Left ventricle myocardium inferior (tissue), 1 donor: ENCODE measurements around the gene ZNHIT3. TPM values are rescaled to one million over a fixed set of nuclear protein-coding genes. Genes with fewer than 3 reads are reported as not detected.

Source experiments
- DNase-seq: peaks from one replicate; pipeline ENCODE4 v3.0.0-alpha.2; 2020
- H3K27ac ChIP-seq: fragments of 200-600 bp; replicated peaks from 2 replicates; pipeline ENCODE4 v1.8.0; 2021
- H3K27me3 ChIP-seq: fragments of 200-600 bp; 2 replicates; pipeline ENCODE4 v1.8.0; 2021; ENCODE audit warnings: low read depth
- H3K36me3 ChIP-seq: fragments of 200-600 bp; 2 replicates; pipeline ENCODE4 v1.8.0; 2021
- H3K4me1 ChIP-seq: fragments of 200-600 bp; 2 replicates; pipeline ENCODE4 v1.8.0; 2021
- H3K4me3 ChIP-seq: fragments of 200-600 bp; 2 replicates; pipeline ENCODE4 v1.8.0; 2021; ENCODE audit warnings: mild to moderate bottlenecking, moderate library complexity
- H3K9me3 ChIP-seq: fragments of 200-600 bp; replicated peaks from 2 replicates; pipeline ENCODE4 v1.8.0; 2021
- intact Hi-C: fragments of 100-400 bp; cut with micrococcal nuclease; formaldehyde crosslinking; loops from one replicate; pipeline ENCODE4 v1.11.0; 2022
- total RNA-seq: library from RNA; stranded (reverse); fragmentation: NEBNext Ultra II Directional; extraction: Animal tissue kit (Norgen Biotek cat#: 25700); gene quantifications from one replicate; pipeline ENCODE4 v1.2.1, GENCODE V29; 2021
- TF ChIP-seq, protein P1 (sequence below): fragments of 200-600 bp; IDR thresholded peaks from 2 replicates; pipeline ENCODE4 v1.8.0; 2021; ENCODE audit warnings: antibody characterized with exemption, mild to moderate bottlenecking, borderline replicate concordance
- donor health status: DM: no; HTN: yes; CAD: no; lungs with severe emphysema.

Gene ZNHIT3
- total RNA-seq, 1 donor from 2014 or later: 22.9 TPM

DNA sequence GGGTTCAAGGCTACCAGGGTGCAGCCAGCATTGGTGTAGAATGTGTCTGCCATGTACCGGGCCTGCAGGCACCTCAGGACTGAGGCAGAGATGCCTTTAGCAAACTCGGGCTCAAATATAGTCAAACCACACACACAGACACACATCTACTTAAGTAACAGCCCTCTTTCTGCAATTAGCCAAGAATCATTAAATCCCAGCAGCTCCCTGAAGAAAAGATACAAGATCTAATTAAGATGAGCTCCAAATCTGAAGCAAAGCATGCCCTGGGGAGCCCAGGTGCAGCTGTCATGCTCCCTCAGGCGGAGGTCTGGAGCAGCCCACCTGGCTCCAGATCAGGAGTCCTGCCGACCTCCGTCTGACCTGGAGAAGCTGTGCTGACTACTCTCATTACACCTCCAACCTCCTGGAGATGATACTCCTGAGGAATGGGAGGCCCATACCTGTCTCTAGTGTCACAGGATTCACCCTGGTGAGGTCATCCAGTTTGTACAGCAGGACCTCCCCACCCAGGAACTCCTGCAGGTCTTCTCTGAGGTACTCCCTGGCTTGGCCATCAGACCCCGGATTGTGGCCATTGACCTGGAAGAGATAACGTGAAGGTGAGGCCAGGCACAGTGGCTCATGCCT is 41.3 kb downstream of the ZNHIT3 start:
- Histone ChIP-seq H3K9me3 (no peaks in the 10 kb centered on the region), H3K36me3 (peaks cover 72% of the 10 kb centered on the region), H3K4me1 (no peaks in the 10 kb centered on the region), H3K27ac (no peak overlapping the region), H3K4me3 (no peak overlapping the region), H3K27me3 (no peaks in the 10 kb centered on the region)
- DNase-seq: no peak
- TF ChIP-seq, protein P1, sequence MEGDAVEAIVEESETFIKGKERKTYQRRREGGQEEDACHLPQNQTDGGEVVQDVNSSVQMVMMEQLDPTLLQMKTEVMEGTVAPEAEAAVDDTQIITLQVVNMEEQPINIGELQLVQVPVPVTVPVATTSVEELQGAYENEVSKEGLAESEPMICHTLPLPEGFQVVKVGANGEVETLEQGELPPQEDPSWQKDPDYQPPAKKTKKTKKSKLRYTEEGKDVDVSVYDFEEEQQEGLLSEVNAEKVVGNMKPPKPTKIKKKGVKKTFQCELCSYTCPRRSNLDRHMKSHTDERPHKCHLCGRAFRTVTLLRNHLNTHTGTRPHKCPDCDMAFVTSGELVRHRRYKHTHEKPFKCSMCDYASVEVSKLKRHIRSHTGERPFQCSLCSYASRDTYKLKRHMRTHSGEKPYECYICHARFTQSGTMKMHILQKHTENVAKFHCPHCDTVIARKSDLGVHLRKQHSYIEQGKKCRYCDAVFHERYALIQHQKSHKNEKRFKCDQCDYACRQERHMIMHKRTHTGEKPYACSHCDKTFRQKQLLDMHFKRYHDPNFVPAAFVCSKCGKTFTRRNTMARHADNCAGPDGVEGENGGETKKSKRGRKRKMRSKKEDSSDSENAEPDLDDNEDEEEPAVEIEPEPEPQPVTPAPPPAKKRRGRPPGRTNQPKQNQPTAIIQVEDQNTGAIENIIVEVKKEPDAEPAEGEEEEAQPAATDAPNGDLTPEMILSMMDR: no peak
- intact Hi-C loops: no loop called here

DNA sequence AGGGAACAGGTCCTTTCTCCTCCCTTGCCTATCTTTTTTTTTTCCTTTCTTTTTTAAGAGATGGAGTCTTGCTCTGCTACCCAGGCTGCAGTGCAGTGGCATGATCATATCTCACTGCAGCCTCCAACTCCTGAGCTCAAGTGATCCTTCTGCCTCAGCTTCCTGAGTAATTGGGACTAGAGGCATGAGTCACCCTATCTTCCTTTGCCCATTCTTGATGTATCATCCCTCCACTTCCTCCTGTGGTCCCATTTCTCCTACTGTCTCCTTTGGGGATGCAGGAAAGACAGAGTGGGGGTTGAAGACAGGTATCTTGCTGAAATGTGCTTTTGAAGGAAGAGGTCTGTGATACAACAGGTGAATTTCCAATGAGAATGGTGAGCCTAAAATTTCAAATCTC is 42.6 kb downstream of the ZNHIT3 start:
- H3K27ac ChIP-seq: no peak overlapping the region
- H3K27me3 ChIP-seq: no peaks in the 10 kb centered on the region
- peaks cover 64% of the 10 kb centered on the region for H3K36me3 ChIP-seq
- no peaks in the 10 kb centered on the region for H3K9me3 ChIP-seq
- intact Hi-C loops: no loop called here
- TF ChIP-seq, protein P1: no peak
- peaks cover 5% of the 10 kb centered on the region for H3K4me1 ChIP-seq
- H3K4me3 ChIP-seq: no peak overlapping the region
- no peak for DNase-seq

DNA sequence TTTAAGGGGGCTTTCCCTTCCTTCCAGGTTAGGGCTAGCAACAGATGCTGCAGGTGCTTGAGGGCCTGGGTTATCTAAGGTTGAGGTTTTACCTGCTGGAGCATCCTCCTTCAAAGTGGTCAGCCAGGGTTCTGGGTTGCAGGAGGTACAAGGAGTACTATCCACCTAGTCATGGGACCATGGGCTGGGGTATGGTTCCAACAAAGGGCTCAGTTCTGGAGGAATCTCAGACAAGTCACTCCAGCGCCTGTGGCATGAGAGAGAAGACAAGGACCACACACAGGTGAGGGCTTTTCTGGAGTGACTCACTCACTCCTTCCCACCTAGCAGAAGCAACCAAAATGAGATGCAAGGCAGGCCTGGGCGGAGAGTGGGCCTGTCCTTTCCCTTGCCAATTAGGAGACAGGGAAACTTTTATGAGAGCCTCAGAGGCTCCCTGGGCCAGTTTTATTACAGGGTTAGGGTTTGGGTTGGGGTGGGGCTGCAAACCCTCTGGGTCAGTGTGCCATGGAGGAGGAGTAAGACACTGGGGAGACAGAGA is 46.0 kb downstream of the ZNHIT3 start:
- Histone ChIP-seq H3K27me3 (no peaks in the 10 kb centered on the region), H3K4me1 (peaks cover 19% of the 10 kb centered on the region), H3K9me3 (no peaks in the 10 kb centered on the region), H3K27ac (no peak overlapping the region), H3K36me3 (peaks cover 37% of the 10 kb centered on the region), H3K4me3 (no peak overlapping the region)
- DNase-seq: no peak
- TF ChIP-seq, protein P1: no peak
- intact Hi-C loops: no loop called here

DNA sequence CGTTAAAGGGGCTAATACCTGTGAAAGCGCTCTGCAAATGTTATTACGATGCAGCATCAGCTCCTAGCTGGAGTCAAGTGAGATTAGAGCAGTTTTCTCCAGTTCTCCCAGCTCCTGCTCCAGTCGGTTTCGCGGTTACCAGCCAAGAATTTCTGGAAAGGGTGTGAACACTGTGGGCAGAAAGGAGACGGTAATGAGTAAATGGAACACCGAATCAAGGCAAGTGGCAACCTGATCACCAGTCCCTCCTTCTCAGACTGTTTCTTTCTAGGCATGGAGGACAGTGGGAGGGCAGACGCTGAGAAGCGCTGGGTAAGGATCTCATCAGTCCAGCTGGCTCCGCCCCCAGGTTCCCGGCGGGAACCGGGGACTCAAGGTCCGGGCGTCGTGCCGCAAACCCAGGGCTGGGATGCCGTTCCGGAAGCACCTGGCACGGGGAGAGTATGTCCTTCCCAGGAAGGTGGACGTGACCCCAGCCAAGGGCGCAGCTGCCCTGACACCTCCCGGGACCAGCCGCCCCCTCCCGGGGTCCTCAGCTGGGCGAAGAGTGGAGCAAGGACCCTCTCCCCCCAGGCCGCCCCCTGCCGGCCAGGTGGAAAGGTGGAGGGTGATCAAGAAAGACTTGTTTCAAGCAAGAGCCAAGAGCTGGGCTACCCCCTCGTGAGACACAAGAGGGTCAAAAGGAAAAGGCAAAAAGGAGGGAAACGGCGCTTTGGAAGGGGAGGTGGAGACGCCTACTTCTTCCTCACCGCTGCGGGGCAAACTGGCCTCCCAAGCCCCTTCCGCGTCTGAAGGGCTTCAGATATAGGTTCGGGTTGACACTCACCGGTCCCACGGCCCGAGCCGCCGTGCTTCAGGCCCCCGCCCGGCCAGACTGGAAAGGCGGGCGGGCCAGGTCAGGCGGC is 47.7 kb downstream of the ZNHIT3 start:
- H3K27me3 ChIP-seq: no peaks in the 10 kb centered on the region
- peaks cover 19% of the 10 kb centered on the region for H3K4me1 ChIP-seq
- intact Hi-C loops: no loop called here
- H3K27ac ChIP-seq: peak overlapping the region; percentile 96
- H3K9me3 ChIP-seq: no peaks in the 10 kb centered on the region
- H3K36me3 ChIP-seq: peaks cover 40% of the 10 kb centered on the region
- TF ChIP-seq, protein P1: peak; percentile 59
- peak; percentile 62 for DNase-seq
- peak overlapping the region; percentile 80 for H3K4me3 ChIP-seq

DNA sequence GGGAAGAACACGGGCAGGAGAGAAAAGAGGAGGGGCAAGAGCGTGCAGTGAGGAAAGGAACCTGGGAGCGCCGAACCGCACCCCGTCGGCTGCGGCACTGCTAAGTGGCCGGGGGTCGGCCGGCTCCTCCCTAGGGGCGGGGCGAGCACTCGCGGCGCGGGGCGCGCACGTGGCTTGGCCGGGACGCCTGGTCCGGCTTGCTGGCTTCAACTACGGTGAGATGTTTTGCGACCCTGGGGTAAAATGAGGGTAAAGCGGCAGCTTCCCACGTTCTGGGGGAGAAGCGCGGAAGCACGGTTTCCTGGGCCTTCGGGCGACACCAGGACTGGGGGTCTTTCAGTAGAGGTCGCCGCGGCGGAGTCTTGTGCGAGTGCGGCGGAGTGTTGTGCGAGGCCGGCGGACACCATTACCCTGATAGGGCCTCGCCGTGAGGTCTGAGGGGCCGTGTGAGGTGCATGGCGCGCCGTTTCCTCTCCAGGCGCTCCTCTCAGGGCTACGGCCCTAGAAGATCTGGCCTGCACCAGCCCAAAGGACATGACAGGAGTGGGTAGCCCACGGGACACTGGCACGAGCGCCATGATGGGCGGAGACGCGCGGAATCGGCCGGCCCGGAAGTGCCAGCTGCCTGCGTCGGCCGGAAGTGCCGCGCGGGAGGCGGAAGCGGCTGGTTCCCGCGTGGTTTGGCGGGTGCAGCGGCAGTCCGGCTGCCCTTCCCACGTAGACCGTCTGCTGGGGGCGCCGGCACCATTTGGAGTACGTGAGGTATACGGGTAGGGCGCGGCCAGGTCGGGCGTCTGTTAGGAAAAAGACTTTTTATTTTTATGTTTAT is 48.6 kb downstream of the ZNHIT3 start, which contains the start of the genes MYO19 and PIGW:
Gene MYO19, minus strand, starts transcription at position 29 of the 829 bp plus-strand sequence. CDS start 2,330 bp downstream, outside the sequence.
Gene PIGW, plus strand, starts transcription at position 148 of the 829 bp plus-strand sequence. CDS start 2,115 bp downstream, outside the sequence.
- DNase-seq: peak; percentile 89
- Histone ChIP-seq H3K4me1 (peaks cover 19% of the 10 kb centered on the region), H3K27me3 (no peaks in the 10 kb centered on the region), H3K4me3 (peak within 1 kb of the TSS; percentile 80), H3K9me3 (no peaks in the 10 kb centered on the region), H3K36me3 (peaks cover 36% of the 10 kb centered on the region), H3K27ac (peak within 1 kb of the TSS; percentile 96)
- intact Hi-C loops: no loop called here
- TF ChIP-seq, protein P1: no peak
